ENCODE results near the gene RELL1. TPM values are rescaled to one million over a fixed set of nuclear protein-coding genes. Genes with fewer than 3 reads are reported as not detected.

The RELL1 gene
- total RNA-seq, 1 donor from 2014 or later: 45.8 TPM

GRCh38 chr4:37620176-37620575 is 66.0 kb downstream of the RELL1 start:
- H3K4me3 Mint-ChIP-seq: no peak overlapping the region
- H3K4me1 Mint-ChIP-seq (ENCODE audit: unreplicated experiment): peaks cover 23% of the 10 kb centered on the region
- peaks cover 18% of the 10 kb centered on the region for H3K36me3 Mint-ChIP-seq
- no peak for DNase-seq (ENCODE audit: extremely low spot score, unreplicated experiment)
- TF ChIP-seq CTCF (conservative IDR thresholded peaks at IDR 0.05): no peak
- H3K27me3 Mint-ChIP-seq: no peaks in the 10 kb centered on the region
- H3K27ac Mint-ChIP-seq: no peak overlapping the region
- H3K9me3 Mint-ChIP-seq: no peaks in the 10 kb centered on the region

- no peak for DNase-seq (ENCODE audit: extremely low spot score, unreplicated experiment)
- Mint-ChIP-seq H3K4me1 (ENCODE audit: unreplicated experiment) (peaks cover 17% of the 10 kb centered on the region), H3K27ac (no peak overlapping the region), H3K9me3 (no peaks in the 10 kb centered on the region), H3K4me3 (no peak overlapping the region), H3K27me3 (no peaks in the 10 kb centered on the region), H3K36me3 (peaks cover 9% of the 10 kb centered on the region)
- TF ChIP-seq CTCF (conservative IDR thresholded peaks at IDR 0.05): no peak
These were observed 70.5 kb downstream of the RELL1 start for GRCh38 chr4:37615720-37616063.

DNA sequence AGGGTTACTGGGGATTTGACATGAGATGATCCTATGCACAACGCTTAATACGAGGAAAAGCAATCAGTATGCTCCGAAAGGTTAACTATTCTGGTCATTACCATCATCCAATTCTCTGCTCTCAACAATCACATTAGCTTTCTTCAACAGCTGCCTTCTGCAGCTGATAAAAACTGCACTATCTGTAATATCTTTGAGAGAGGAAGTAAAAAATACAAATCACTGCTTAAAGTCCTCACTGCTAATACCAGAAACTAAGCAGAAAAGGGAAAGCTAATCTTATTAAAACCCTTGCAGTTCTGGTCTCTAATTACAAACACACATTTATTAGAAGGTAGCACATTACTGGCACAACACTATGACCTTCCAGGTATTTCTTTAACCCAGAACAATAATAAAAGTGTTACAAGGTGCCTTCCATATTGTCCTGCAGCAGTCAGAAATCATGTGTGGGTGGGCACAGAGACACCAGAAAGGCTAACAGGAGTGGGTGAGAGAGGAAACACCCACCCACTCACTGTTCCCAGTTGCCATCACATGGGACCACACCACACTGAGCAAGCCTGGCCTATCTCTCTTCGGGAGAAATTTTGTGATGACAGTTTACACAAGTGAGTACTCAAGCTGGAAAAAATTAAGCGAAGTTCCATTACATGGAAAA is 71.0 kb downstream of the RELL1 start:
- H3K4me1 Mint-ChIP-seq (ENCODE audit: unreplicated experiment): peaks cover 17% of the 10 kb centered on the region
- no peak overlapping the region for H3K4me3 Mint-ChIP-seq
- no peak for DNase-seq (ENCODE audit: extremely low spot score, unreplicated experiment)
- no peaks in the 10 kb centered on the region for H3K27me3 Mint-ChIP-seq
- no peak overlapping the region for H3K27ac Mint-ChIP-seq
- H3K9me3 Mint-ChIP-seq: no peaks in the 10 kb centered on the region
- no peak for TF ChIP-seq CTCF (conservative IDR thresholded peaks at IDR 0.05)
- H3K36me3 Mint-ChIP-seq: peaks cover 12% of the 10 kb centered on the region

DNA sequence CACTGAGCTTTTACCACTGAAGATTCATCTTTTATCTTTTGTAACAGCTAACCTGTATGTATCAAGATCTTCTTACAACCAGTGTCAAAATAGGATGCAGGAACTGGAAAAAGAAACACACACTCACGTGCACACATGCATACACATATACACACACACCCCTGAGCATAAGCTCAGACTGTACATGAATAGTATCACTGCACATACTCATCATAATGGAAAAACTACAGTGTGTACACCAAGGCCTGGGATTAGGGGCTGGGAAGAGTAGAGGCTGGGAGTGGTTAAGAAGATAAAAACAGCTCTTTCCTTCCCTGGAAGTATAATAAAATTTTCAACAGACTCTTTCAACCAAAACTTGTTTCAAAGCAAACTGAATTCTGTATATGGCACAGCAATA is 73.4 kb downstream of the RELL1 start:
- Mint-ChIP-seq H3K4me3 (no peak overlapping the region), H3K27me3 (no peaks in the 10 kb centered on the region), H3K9me3 (peaks cover 10% of the 10 kb centered on the region), H3K4me1 (ENCODE audit: unreplicated experiment) (peaks cover 17% of the 10 kb centered on the region), H3K36me3 (peaks cover 25% of the 10 kb centered on the region), H3K27ac (no peak overlapping the region)
- no peak for TF ChIP-seq CTCF (conservative IDR thresholded peaks at IDR 0.05)
- no peak for DNase-seq (ENCODE audit: extremely low spot score, unreplicated experiment)

DNA sequence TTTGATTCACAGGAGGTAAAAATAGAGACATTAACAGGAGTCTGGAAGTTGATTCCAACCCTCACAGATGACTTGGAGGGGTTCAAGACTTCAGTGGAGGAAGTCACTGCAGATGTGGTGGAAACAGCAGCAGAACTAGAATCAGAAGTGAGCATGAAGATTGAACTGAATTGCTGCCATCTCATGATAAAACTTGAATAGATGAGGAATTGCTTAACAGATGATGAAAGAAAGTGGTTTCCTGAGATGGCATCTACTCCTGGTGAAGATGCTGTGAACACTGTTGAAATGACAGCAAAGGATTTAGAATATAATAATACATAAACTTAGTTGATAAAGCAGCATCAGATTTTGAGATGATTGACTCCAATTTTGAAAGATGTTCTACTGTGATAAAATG is 76.5 kb downstream of the RELL1 start:
- Mint-ChIP-seq H3K27me3 (no peaks in the 10 kb centered on the region), H3K4me3 (no peak overlapping the region), H3K9me3 (peaks cover 19% of the 10 kb centered on the region), H3K36me3 (peaks cover 31% of the 10 kb centered on the region), H3K4me1 (ENCODE audit: unreplicated experiment) (peaks cover 6% of the 10 kb centered on the region), H3K27ac (no peak overlapping the region)
- DNase-seq (ENCODE audit: extremely low spot score, unreplicated experiment): no peak
- TF ChIP-seq CTCF (conservative IDR thresholded peaks at IDR 0.05): no peak

- Mint-ChIP-seq H3K27me3 (no peaks in the 10 kb centered on the region), H3K9me3 (peaks cover 19% of the 10 kb centered on the region), H3K27ac (no peak overlapping the region), H3K4me3 (no peak overlapping the region), H3K36me3 (peaks cover 26% of the 10 kb centered on the region), H3K4me1 (ENCODE audit: unreplicated experiment) (peaks cover 21% of the 10 kb centered on the region)
- TF ChIP-seq CTCF (conservative IDR thresholded peaks at IDR 0.05): no peak
- no peak for DNase-seq (ENCODE audit: extremely low spot score, unreplicated experiment)
These were observed 79.2 kb downstream of the RELL1 start for GRCh38 chr4:37607018-37607417.

Data from type B pancreatic cell (in vitro differentiated cells).